IMR-90 (cell line): ENCODE results near the gene MND1. TPM values are rescaled to one million over a fixed set of nuclear protein-coding genes. Genes with fewer than 3 reads are reported as not detected.

Experiments used
- ATAC-seq: fragments of 200-7000 bp; cut with Tn5 transposase; 2 replicates; pipeline ENCODE4 v1.9.1; 2020; ENCODE audit warnings: low read depth, mild to moderate bottlenecking, moderate library complexity
- BruUV-seq: library from RNA; stranded (reverse); fragments of 400-500 nt; replicated peaks from 2 replicates; lab custom pipeline; 2021; lab: Mats Ljungman, UMichigan
- CTCF ChIA-PET: fragments of 300-600 bp; formaldehyde crosslinking; extraction: SDS; loops from one replicate; lab custom pipeline; 2021; ENCODE audit warnings: antibody characterized with exemption; lab: Yijun Ruan, JAX
- POLR2A ChIA-PET: fragments of 300-600 bp; sonication (Branson Sonifier 250); formaldehyde crosslinking; loops from one replicate; lab custom pipeline; 2022; ENCODE audit warnings: antibody characterized with exemption; ENCODE audit not compliant: unreplicated experiment; lab: Charles Lee
- DNase-seq: peaks from one replicate; pipeline ENCODE4 v3.0.0; 2013
- H2AFZ ChIP-seq: replicated peaks from 2 replicates; pipeline ENCODE3; 2013; ENCODE audit warnings: low read length, mild to moderate bottlenecking; ENCODE audit not compliant: poor library complexity
- H2AK5ac ChIP-seq: 2 replicates; pipeline ENCODE4 v1.6.1; 2013; ENCODE audit warnings: low read depth, low read length, inconsistent platforms
- H2AK9ac ChIP-seq: replicated peaks from 2 replicates; pipeline ENCODE3; 2013; ENCODE audit warnings: mild to moderate bottlenecking, low read depth, low read length, moderate library complexity; ENCODE audit not compliant: poor library complexity
- H2BK120ac ChIP-seq: 2 replicates; pipeline ENCODE4 v1.6.1; 2013; ENCODE audit warnings: low read depth, low read length, inconsistent platforms
- H2BK15ac ChIP-seq: 3 replicates; pipeline ENCODE4 v1.6.1; 2013; ENCODE audit warnings: low read depth, low read length, inconsistent platforms
- H2BK20ac ChIP-seq: 2 replicates; pipeline ENCODE4 v1.6.1; 2013; ENCODE audit warnings: low read depth, mild to moderate bottlenecking, inconsistent platforms, low read length, moderate library complexity
- H2BK5ac ChIP-seq: 2 replicates; pipeline ENCODE4 v1.6.1; 2013; ENCODE audit warnings: mild to moderate bottlenecking, low read depth, low read length, inconsistent platforms; ENCODE audit not compliant: poor library complexity, severe bottlenecking
- H3K14ac ChIP-seq: replicated peaks from 2 replicates; pipeline ENCODE4 v1.6.1; 2013; ENCODE audit warnings: low read depth, low read length, inconsistent platforms
- H3K18ac ChIP-seq: 2 replicates; pipeline ENCODE4 v1.6.1; 2013; ENCODE audit warnings: low read depth, low read length, control low read depth
- H3K23ac ChIP-seq: 2 replicates; pipeline ENCODE4 v1.6.1; 2013; ENCODE audit warnings: low read depth, low read length, inconsistent platforms
- H3K27ac ChIP-seq: 2 replicates; pipeline ENCODE4 v1.5.1; 2013; ENCODE audit warnings: mild to moderate bottlenecking, control low read depth, low read length; ENCODE audit not compliant: insufficient read depth
- H3K27me3 ChIP-seq: 2 replicates; pipeline ENCODE4 v1.6.1; 2013; ENCODE audit warnings: low read length; ENCODE audit not compliant: control insufficient read depth, insufficient read depth
- H3K36me3 ChIP-seq: 2 replicates; pipeline ENCODE4 v1.6.1; 2013; ENCODE audit warnings: low read length, mixed read lengths; ENCODE audit not compliant: control insufficient read depth, insufficient read depth
- H3K4ac ChIP-seq: 2 replicates; pipeline ENCODE4 v1.6.1; 2013; ENCODE audit warnings: low read depth, low read length, inconsistent platforms
- H3K4me1 ChIP-seq: 2 replicates; pipeline ENCODE4 v1.6.1; 2013; ENCODE audit warnings: low read length, mixed read lengths; ENCODE audit not compliant: control insufficient read depth, insufficient read depth
- H3K4me2 ChIP-seq: 2 replicates; pipeline ENCODE4 v1.6.1; 2013; ENCODE audit warnings: low read depth, mild to moderate bottlenecking, control low read depth, low read length, moderate library complexity
- H3K4me3 ChIP-seq: 2 replicates; pipeline ENCODE4 v1.5.1; 2013; ENCODE audit warnings: low read depth, mild to moderate bottlenecking, control low read depth, low read length, moderate library complexity; ENCODE audit not compliant: insufficient read depth
- H3K56ac ChIP-seq: 2 replicates; pipeline ENCODE4 v1.6.1; 2013; ENCODE audit warnings: low read length, inconsistent platforms; ENCODE audit not compliant: insufficient read depth; ENCODE audit errors: extremely low read depth
- H3K79me1 ChIP-seq, 2 experiments: 2 replicates each; pipeline ENCODE4 v1.6.1; 2013; ENCODE audit warnings: low read length in 2 of 2, inconsistent platforms in 1 of 2, low read depth in 1 of 2
- H3K9ac ChIP-seq: 2 replicates; pipeline ENCODE4 v1.6.1; 2013; ENCODE audit warnings: low read depth, low read length, control low read depth
- H3K9me1 ChIP-seq: 2 replicates; pipeline ENCODE4 v1.6.1; 2013; ENCODE audit warnings: low read length, inconsistent platforms; ENCODE audit not compliant: insufficient read depth
- H3K9me3 ChIP-seq: 2 replicates; pipeline ENCODE4 v1.6.1; 2013; ENCODE audit warnings: low read length; ENCODE audit not compliant: control insufficient read depth, insufficient read depth
- H4K20me1 ChIP-seq: 2 replicates; pipeline ENCODE4 v1.6.1; 2013; ENCODE audit warnings: low read length, inconsistent platforms; ENCODE audit not compliant: insufficient read depth
- H4K5ac ChIP-seq: 2 replicates; pipeline ENCODE4 v1.6.1; 2013; ENCODE audit warnings: mild to moderate bottlenecking, low read depth, low read length, control low read depth
- H4K8ac ChIP-seq, 2 experiments: 2 replicates each; pipeline ENCODE4 v1.6.1; 2013; ENCODE audit warnings: low read depth in 2 of 2, low read length in 2 of 2, control low read depth in 1 of 2, inconsistent platforms in 1 of 2
- H4K91ac ChIP-seq: 2 replicates; pipeline ENCODE4 v1.6.1; 2013; ENCODE audit warnings: low read depth, low read length, inconsistent platforms; ENCODE audit not compliant: insufficient read depth
- BHLHE40 ChIP-seq: fragments of 150-350 bp; IDR thresholded peaks from 2 replicates; pipeline ENCODE4 v1.6.1; 2016; ENCODE audit warnings: mild to moderate bottlenecking, low read depth, low read length
- CEBPB ChIP-seq: IDR thresholded peaks from 2 replicates; pipeline ENCODE4 v1.6.1; 2012; ENCODE audit warnings: low read depth, low read length, improper control_type of control experiment
- CHD1 ChIP-seq: IDR thresholded peaks from 2 replicates; pipeline ENCODE4 v1.6.1; 2012; ENCODE audit warnings: low read depth, low read length, improper control_type of control experiment
- CTCF ChIP-seq: conservative IDR thresholded peaks from 2 replicates; pipeline ENCODE4 v1.5.1; 2012; ENCODE audit warnings: mild to moderate bottlenecking, low read depth, low read length, improper control_type of control experiment
- ELK1 ChIP-seq: fragments of 150-350 bp; IDR thresholded peaks from 2 replicates; pipeline ENCODE4 v1.6.1; 2016; ENCODE audit warnings: low read depth, mild to moderate bottlenecking, low read length, moderate library complexity, borderline replicate concordance
- FOS ChIP-seq: fragments of 150-350 bp; IDR thresholded peaks from 2 replicates; pipeline ENCODE4 v1.6.1; 2016; ENCODE audit warnings: low read depth, low read length
- MAFK ChIP-seq: IDR thresholded peaks from 2 replicates; pipeline ENCODE4 v1.6.1; 2012; ENCODE audit warnings: low read depth, low read length, improper control_type of control experiment
- MAZ ChIP-seq: IDR thresholded peaks from 2 replicates; pipeline ENCODE4 v1.6.1; 2012; ENCODE audit warnings: low read depth, mild to moderate bottlenecking, low read length, improper control_type of control experiment, moderate library complexity, borderline replicate concordance
- MXI1 ChIP-seq: IDR thresholded peaks from 2 replicates; pipeline ENCODE4 v1.6.1; 2012; ENCODE audit warnings: low read depth, mild to moderate bottlenecking, low read length, moderate library complexity, borderline replicate concordance
- NFE2L2 ChIP-seq: fragments of 150-350 bp; IDR thresholded peaks from 2 replicates; pipeline ENCODE4 v1.6.1; 2016; ENCODE audit warnings: low read depth, mild to moderate bottlenecking, low read length
- POLR2A ChIP-seq: IDR thresholded peaks from 2 replicates; pipeline ENCODE4 v1.6.1; 2012; ENCODE audit warnings: mild to moderate bottlenecking, low read depth, low read length
- RAD21 ChIP-seq: IDR thresholded peaks from 2 replicates; pipeline ENCODE4 v1.6.1; 2012; ENCODE audit warnings: low read length, improper control_type of control experiment
- RCOR1 ChIP-seq: IDR thresholded peaks from 2 replicates; pipeline ENCODE4 v1.6.1; 2012; ENCODE audit warnings: mild to moderate bottlenecking, low read length, improper control_type of control experiment; ENCODE audit not compliant: insufficient replicate concordance
- RFX5 ChIP-seq: IDR thresholded peaks from 2 replicates; pipeline ENCODE4 v1.8.0; 2012; ENCODE audit warnings: low read depth, mild to moderate bottlenecking, low read length, moderate library complexity
- SMC3 ChIP-seq: fragments of 150-350 bp; IDR thresholded peaks from 2 replicates; pipeline ENCODE4 v1.6.1; 2016; ENCODE audit warnings: low read depth, mild to moderate bottlenecking, antibody characterized with exemption, low read length, moderate library complexity
- USF2 ChIP-seq: fragments of 150-350 bp; IDR thresholded peaks from 2 replicates; pipeline ENCODE4 v1.6.1; 2017; ENCODE audit warnings: mild to moderate bottlenecking, antibody characterized with exemption, low read length, low read depth
- WGBS, 2 experiments: methylation state at CpG; one replicate each; pipeline versions ENCODE4 v1.1.5 to v1.1.7; 2013; ENCODE audit warnings: missing lambda C conversion rate in 2 of 2; ENCODE audit not compliant: insufficient read length in 1 of 2; ENCODE audit errors: extremely low coverage in 2 of 2; 5-methylcytosine and 5-hydroxymethylcytosine counted together
- dilution Hi-C: fragments of 300-500 bp; cut with HindIII; formaldehyde crosslinking; loops from one replicate; pipeline ENCODE4 v1.14.3; 2018; ENCODE audit warnings: low sequenced_read_pairs; ENCODE audit not compliant: unreplicated experiment
- in situ Hi-C: fragments of 300-500 bp; cut with MboI; formaldehyde crosslinking; loops from 3 replicates; pipeline ENCODE4 v1.14.3; 2019; ENCODE audit warnings: low sequenced_read_pairs, inconsistent platforms, mixed read lengths
- intact Hi-C: fragments of 100-400 bp; cut with micrococcal nuclease; formaldehyde crosslinking; loops from 2 replicates; pipeline ENCODE4 v1.10.0; 2022
- polyA plus RNA-seq, 3 experiments: library from polyadenylated mRNA; depleted of rRNA; stranded (reverse); fragments of >200 nt; gene quantifications; 2 replicates each; pipeline ENCODE4 v1.2.3, GENCODE V29; 2012; ENCODE audit warnings: low replicate concordance in 1 of 3
- total RNA-seq: library from RNA; depleted of rRNA; stranded (reverse); fragments of >200 nt; gene quantifications from 2 replicates; pipeline ENCODE4 v1.2.3, GENCODE V29; 2012

MND1 gene
- total and polyA plus RNA-seq, 2 of the 4 experiments (the other 2 are of a cell fraction), result 0.36 to 3.5 TPM

GRCh38 chr4:153408932-153409331 lies 64.4 kb downstream of the MND1 start:
- no peak overlapping the region for H3K56ac ChIP-seq
- H3K4me1 ChIP-seq, result peaks cover 3% of the 10 kb centered on the region; the same call in 1 of the 2 replicates
- POLR2A ChIA-PET, result no interaction called here
- no CpG with 5 or more reads among the region's 3 CpGs for WGBS, 2 experiments
- no peak overlapping the region for H3K18ac ChIP-seq
- intact Hi-C loops, result no loop called here
- H2BK20ac ChIP-seq, result no peak overlapping the region
- H3K27ac ChIP-seq, result no peak overlapping the region
- H3K9me3 ChIP-seq, result no peaks in the 10 kb centered on the region
- H2AK5ac ChIP-seq, result no peak overlapping the region
- no peaks in the 10 kb centered on the region for H4K20me1 ChIP-seq
- H4K5ac ChIP-seq, result no peak overlapping the region
- DNase-seq (peak; percentile 41), ATAC-seq (no peak)
- no peak overlapping the region for H3K23ac ChIP-seq
- no TSS peak for BruUV-seq
- no peak overlapping the region for H3K4ac ChIP-seq
- CTCF ChIA-PET, result interaction anchor here (0.7 to 0.9 kb wide), 2 partner anchors 12 to 57 kb away, joined by 3 to 4 read pairs; partner anchors contain the start of gene TMEM131L
- H3K79me1 ChIP-seq, result no peaks in the 10 kb centered on the region
- no peak overlapping the region for H2BK120ac ChIP-seq
- no peak overlapping the region for H3K14ac ChIP-seq
- no peak overlapping the region for H2AK9ac ChIP-seq
- no peak overlapping the region for H2BK15ac ChIP-seq
- dilution Hi-C loops, result no loop called here
- H3K27me3 ChIP-seq, result no peaks in the 10 kb centered on the region
- H3K9ac ChIP-seq, result no peak overlapping the region
- H3K4me2 ChIP-seq, result no peak overlapping the region; the same call in 1 of the 2 replicates
- peak overlapping the region; percentile 76 for H2BK5ac ChIP-seq
- H3K9me1 ChIP-seq, result 0 out of 2 replicates have a peak, but pooled peaks cover 3% of the 10 kb centered on the region
- no peaks in the 10 kb centered on the region for H3K36me3 ChIP-seq
- no peak overlapping the region for H3K4me3 ChIP-seq
- no peak overlapping the region for H4K8ac ChIP-seq
- TF ChIP-seq MAFK, result no peak
- TF ChIP-seq USF2, result no peak
- no peak for TF ChIP-seq RFX5
- no peak for TF ChIP-seq BHLHE40
- TF ChIP-seq NFE2L2, result no peak
- no peak for TF ChIP-seq POLR2A
- TF ChIP-seq SMC3, result no peak
- TF ChIP-seq RCOR1, result no peak
- no peak for TF ChIP-seq CHD1
- no peak for TF ChIP-seq FOS
- no peak for TF ChIP-seq ELK1
- no peak for TF ChIP-seq CEBPB
- TF ChIP-seq RAD21, result no peak
- TF ChIP-seq CTCF, result no peak
- TF ChIP-seq MXI1, result no peak
- no peak for TF ChIP-seq MAZ
- in situ Hi-C loops, result no loop called here
- no peak overlapping the region for H4K91ac ChIP-seq
- H2AFZ ChIP-seq, result no peak overlapping the region
